KMS-11 (cell line): Measurements from ENCODE around the gene MAGI3.

Source experiments
- H2AFZ ChIP-seq: fragments of 200-600 bp; sonication (generic); 2 replicates; pipeline ENCODE4 v1.6.1; 2016; ENCODE audit warnings: antibody characterized with exemption, mixed run types, low read depth
- H3K27ac ChIP-seq: fragments of 200-600 bp; sonication (generic); 2 replicates; pipeline ENCODE4 v1.6.1; 2016; ENCODE audit warnings: mild to moderate bottlenecking, mixed run types
- H3K27me3 ChIP-seq: fragments of 200-600 bp; sonication (generic); 2 replicates; pipeline ENCODE4 v1.6.1; 2017; ENCODE audit warnings: mild to moderate bottlenecking, low read depth, mixed run types, moderate library complexity; ENCODE audit not compliant: insufficient read depth
- H3K36me3 ChIP-seq: fragments of 200-600 bp; sonication (generic); 2 replicates; pipeline ENCODE4 v1.6.1; 2017; ENCODE audit warnings: mild to moderate bottlenecking, mixed run types; ENCODE audit not compliant: insufficient read depth
- H3K4me1 ChIP-seq: fragments of 200-600 bp; sonication (generic); 2 replicates; pipeline ENCODE4 v1.6.1; 2016; ENCODE audit warnings: mild to moderate bottlenecking, low read depth, mixed run types; ENCODE audit not compliant: poor library complexity, severe bottlenecking
- H3K4me2 ChIP-seq: fragments of 200-600 bp; sonication (generic); 2 replicates; pipeline ENCODE4 v1.7.0; 2016; ENCODE audit warnings: mild to moderate bottlenecking, mixed run types
- H3K4me3 ChIP-seq: fragments of 200-600 bp; sonication (generic); IDR thresholded peaks from 2 replicates; pipeline ENCODE4 v1.6.1; 2017; ENCODE audit warnings: low read depth, low read length, mixed read lengths; ENCODE audit not compliant: insufficient read depth
- H3K79me2 ChIP-seq: fragments of 200-600 bp; sonication (generic); 2 replicates; pipeline ENCODE4 v1.6.1; 2016; ENCODE audit warnings: low read depth, mixed run types; ENCODE audit not compliant: insufficient read depth
- H3K9ac ChIP-seq: fragments of 200-600 bp; sonication (generic); 2 replicates; pipeline ENCODE4 v1.6.1; 2016; ENCODE audit warnings: mild to moderate bottlenecking, mixed run types
- H4K20me1 ChIP-seq: fragments of 200-600 bp; sonication (generic); 2 replicates; pipeline ENCODE4 v1.6.1; 2016; ENCODE audit warnings: mild to moderate bottlenecking, mixed run types; ENCODE audit not compliant: insufficient read depth
- CTCF ChIP-seq: fragments of 200-600 bp; sonication (generic); conservative IDR thresholded peaks from 2 replicates; pipeline ENCODE4 v1.6.1; 2017; ENCODE audit warnings: low read depth, mild to moderate bottlenecking, antibody characterized with exemption, low read length, moderate library complexity, mixed read lengths

Gene MAGI3

GRCh38 chr1:113434081-113434873 is 44.0 kb downstream of the MAGI3 start:
- peaks cover 15% of the 10 kb centered on the region for H3K4me1 ChIP-seq
- no peak for TF ChIP-seq CTCF
- H3K27ac ChIP-seq = no peak overlapping the region
- H3K9ac ChIP-seq = no peak overlapping the region
- H3K79me2 ChIP-seq = no peaks in the 10 kb centered on the region
- no peak overlapping the region for H3K4me3 ChIP-seq
- no peak overlapping the region for H2AFZ ChIP-seq
- H3K4me2 ChIP-seq = no peak overlapping the region
- H3K36me3 ChIP-seq = no peaks in the 10 kb centered on the region
- no peaks in the 10 kb centered on the region for H3K27me3 ChIP-seq
- no peaks in the 10 kb centered on the region for H4K20me1 ChIP-seq

- Histone ChIP-seq H4K20me1 (no peaks in the 10 kb centered on the region), H3K27me3 (no peaks in the 10 kb centered on the region), H3K36me3 (no peaks in the 10 kb centered on the region), H2AFZ (no peak overlapping the region), H3K4me3 (no peak overlapping the region), H3K79me2 (no peaks in the 10 kb centered on the region), H3K4me2 (no peak overlapping the region), H3K27ac (no peak overlapping the region), H3K4me1 (peaks cover 10% of the 10 kb centered on the region), H3K9ac (no peak overlapping the region)
- no peak for TF ChIP-seq CTCF
Measured at GRCh38 chr1:113434874-113435175, 44.5 kb downstream of the MAGI3 start.

- Histone ChIP-seq H3K4me2 (no peak overlapping the region), H3K27ac (no peak overlapping the region), H3K27me3 (no peaks in the 10 kb centered on the region), H4K20me1 (no peaks in the 10 kb centered on the region), H3K4me3 (no peak overlapping the region), H3K79me2 (no peaks in the 10 kb centered on the region), H3K9ac (no peak overlapping the region), H2AFZ (no peak overlapping the region), H3K4me1 (peaks cover 5% of the 10 kb centered on the region), H3K36me3 (no peaks in the 10 kb centered on the region)
- TF ChIP-seq CTCF = no peak
Measured at GRCh38 chr1:113437554-113438341, 47.4 kb downstream of the MAGI3 start.

- H2AFZ ChIP-seq = no peak overlapping the region
- H3K4me1 ChIP-seq = peaks cover 5% of the 10 kb centered on the region
- no peak overlapping the region for H3K4me3 ChIP-seq
- no peak overlapping the region for H3K9ac ChIP-seq
- no peak overlapping the region for H3K27ac ChIP-seq
- no peaks in the 10 kb centered on the region for H3K27me3 ChIP-seq
- no peaks in the 10 kb centered on the region for H3K79me2 ChIP-seq
- H3K4me2 ChIP-seq = no peak overlapping the region
- TF ChIP-seq CTCF = no peak
- H4K20me1 ChIP-seq = no peaks in the 10 kb centered on the region
- no peaks in the 10 kb centered on the region for H3K36me3 ChIP-seq
Measured at GRCh38 chr1:113438505-113439276, 48.4 kb downstream of the MAGI3 start.
